ENCODE measurements around the gene RNF25. TPM values are rescaled to one million over a fixed set of nuclear protein-coding genes. Genes with fewer than 3 reads are reported as not detected.

The RNF25 gene
- total and polyA plus RNA-seq, 10 donors, result 15.9 to 27.1 (median 24.2) TPM

DNA sequence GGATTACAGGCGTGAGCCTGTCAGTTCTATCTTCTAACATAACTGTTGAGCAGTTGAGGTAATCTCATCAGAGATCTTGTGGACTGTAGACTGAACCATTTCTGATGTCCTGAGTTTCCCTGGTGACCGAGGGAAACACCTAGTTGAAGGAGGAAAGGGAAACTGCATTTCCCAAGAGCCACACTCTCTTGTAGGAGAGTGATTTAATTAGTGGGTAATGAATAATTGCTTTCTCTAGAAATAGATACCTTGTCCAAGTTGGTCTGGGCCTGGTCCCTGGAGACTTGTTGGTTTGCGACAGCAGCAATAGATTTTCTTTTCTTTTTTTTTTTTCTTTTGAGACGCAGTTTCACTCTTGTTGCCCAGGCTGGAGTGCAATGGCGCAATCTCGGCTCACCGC lies 46.3 kb upstream of the RNF25 start:
- WGBS, 5 donors, result 76 to 95% (median 87%) methylated on average over 7 of the region's 7 CpGs
- H3K4me1 ChIP-seq, result peaks cover 0 to 49% (median 18%) of the 10 kb centered on the region in 6 donors
- no peak for DNase-seq
- TF ChIP-seq POLR2AphosphoS5 (IDR thresholded peaks at IDR 0.05) (no peak), POLR2A (IDR thresholded peaks at IDR 0.05) (no peak), CTCF (IDR thresholded peaks at IDR 0.05 in 8 of 11, conservative IDR thresholded peaks at IDR 0.05 in 3 of 11) (no peak)
- H3K27ac ChIP-seq, result no peak overlapping the region
- H3K36me3 ChIP-seq, result peaks cover 0 to 42% (median 2%) of the 10 kb centered on the region in 6 donors
- intact Hi-C loops (cut with DNase I; ENCODE audit: low total_unique reads), result no loop called here
- H3K4me3 ChIP-seq, result no peak overlapping the region
- no peaks in the 10 kb centered on the region for H3K27me3 ChIP-seq (replicated peaks in 1 of 7)
- H3K9me3 ChIP-seq, result no peaks in the 10 kb centered on the region

GRCh38 chr2:218717262-218717661 lies 45.5 kb upstream of the RNF25 start:
- intact Hi-C loops (cut with DNase I; ENCODE audit: low total_unique reads), result no loop called here
- no peak for DNase-seq
- H3K9me3 ChIP-seq, result no peaks in the 10 kb centered on the region
- TF ChIP-seq CTCF (IDR thresholded peaks at IDR 0.05 in 8 of 11, conservative IDR thresholded peaks at IDR 0.05 in 3 of 11) (no peak), POLR2A (IDR thresholded peaks at IDR 0.05) (no peak), POLR2AphosphoS5 (IDR thresholded peaks at IDR 0.05) (no peak)
- peaks cover 0 to 42% (median 2%) of the 10 kb centered on the region in 6 donors for H3K36me3 ChIP-seq
- 78 to 90% (median 81%) methylated on average over 3 of the region's 3 CpGs for WGBS, 5 donors
- no peak overlapping the region for H3K4me3 ChIP-seq
- H3K4me1 ChIP-seq, result peaks cover 0 to 51% (median 18%) of the 10 kb centered on the region in 6 donors
- H3K27ac ChIP-seq, result no peak overlapping the region
- H3K27me3 ChIP-seq (replicated peaks in 1 of 7), result no peaks in the 10 kb centered on the region

GRCh38 chr2:218716070-218716469 lies 44.3 kb upstream of the RNF25 start:
- peaks cover 9 to 63% (median 30%) of the 10 kb centered on the region in 6 donors for H3K4me1 ChIP-seq
- no peak for DNase-seq
- no peak overlapping the region for H3K4me3 ChIP-seq
- no peaks in the 10 kb centered on the region for H3K9me3 ChIP-seq
- 79 to 89% (median 86%) methylated on average over 4 of the region's 4 CpGs for WGBS, 5 donors
- peaks cover 0 to 42% (median 2%) of the 10 kb centered on the region in 6 donors for H3K36me3 ChIP-seq
- intact Hi-C loops (cut with DNase I; ENCODE audit: low total_unique reads), result no loop called here
- no peaks in the 10 kb centered on the region for H3K27me3 ChIP-seq (replicated peaks in 1 of 7)
- peak overlapping the region in 3 of 8 donors; percentile 4 to 7 (median 7) for H3K27ac ChIP-seq
- TF ChIP-seq POLR2A (IDR thresholded peaks at IDR 0.05), result no peak
- no peak for TF ChIP-seq CTCF (IDR thresholded peaks at IDR 0.05 in 8 of 11, conservative IDR thresholded peaks at IDR 0.05 in 3 of 11)
- no peak for TF ChIP-seq POLR2AphosphoS5 (IDR thresholded peaks at IDR 0.05)

- Histone ChIP-seq H3K4me3 (no peak overlapping the region), H3K9me3 (no peaks in the 10 kb centered on the region), H3K36me3 (peaks cover 0 to 36% (median 0%) of the 10 kb centered on the region in 6 donors), H3K27me3 (replicated peaks in 1 of 7) (no peaks in the 10 kb centered on the region), H3K4me1 (peaks cover 9 to 71% (median 33%) of the 10 kb centered on the region in 6 donors), H3K27ac (no peak overlapping the region)
- TF ChIP-seq CTCF (IDR thresholded peaks at IDR 0.05 in 8 of 11, conservative IDR thresholded peaks at IDR 0.05 in 3 of 11), result no peak
- no peak for TF ChIP-seq POLR2A (IDR thresholded peaks at IDR 0.05)
- TF ChIP-seq POLR2AphosphoS5 (IDR thresholded peaks at IDR 0.05), result no peak
- intact Hi-C loops (cut with DNase I; ENCODE audit: low total_unique reads), result loop anchor here (5.0 kb wide), 1 partner anchor 133 kb away; no protein-coding TSS in a partner anchor
- no peak for DNase-seq
- 84 to 96% (median 87%) methylated on average over 2 of the region's 2 CpGs for WGBS, 5 donors
Measured at GRCh38 chr2:218713922-218714321, 42.1 kb upstream of the RNF25 start.

Measured in spleen (tissue), 11 donors.